GM12891 (cell line): ENCODE measurements around the gene RHBDD2.

Source experiments
- POLR2A ChIP-seq: IDR thresholded peaks from 2 replicates; pipeline ENCODE4 v1.6.1; 2011; ENCODE audit warnings: low read depth, low read length, control low read depth
- POLR2AphosphoS5 ChIP-seq: IDR thresholded peaks from 2 replicates; pipeline ENCODE4 v1.6.1; 2011; ENCODE audit warnings: low read depth, low read length, control low read depth
- SPI1 ChIP-seq: IDR thresholded peaks from 2 replicates; pipeline ENCODE4 v1.6.1; 2011; ENCODE audit warnings: low read depth, low read length, control low read depth

GRCh38 chr7:75884476-75884875 is 5.6 kb downstream of the RHBDD2 start:
- TF ChIP-seq POLR2AphosphoS5 = no peak
- no peak for TF ChIP-seq POLR2A
- no peak for TF ChIP-seq SPI1
